SK-N-SH (cell line): Measurements from ENCODE around the gene MRPL54. TPM values are rescaled to one million over a fixed set of nuclear protein-coding genes. Genes with fewer than 3 reads are reported as not detected.
A peak's percentile ranks its signal among the peaks of the same experiment; 100 is the strongest.

Experiments used
- CTCF ChIP-seq: fragments of 200-600 bp; sonication (generic); IDR thresholded peaks from 2 replicates; pipeline ENCODE4 v1.6.1; 2017; ENCODE audit warnings: antibody characterized with exemption, mild to moderate bottlenecking, moderate library complexity
- ELF1 ChIP-seq: IDR thresholded peaks from 2 replicates; pipeline ENCODE4 v1.4.0; 2012
- EP300 ChIP-seq, 2 experiments: IDR thresholded peaks; 2 replicates each; pipeline versions ENCODE4 v1.4.0 to v1.6.1; 2012; ENCODE audit warnings: borderline replicate concordance in 1 of 2, low read depth in 1 of 2, low read length in 1 of 2
- FOXJ3 ChIP-seq: sonication (generic); formaldehyde crosslinking; IDR thresholded peaks from 2 replicates; pipeline ENCODE4 v1.5.1; 2020; ENCODE audit warnings: mild to moderate bottlenecking, missing genetic modification reagents
- IRF3 ChIP-seq: fragments of 150-350 bp; IDR thresholded peaks from 2 replicates; pipeline ENCODE4 v1.6.1; 2016; ENCODE audit warnings: mild to moderate bottlenecking, low read depth, low read length
- NFIC ChIP-seq: IDR thresholded peaks from 2 replicates; pipeline ENCODE4 v1.4.0; 2012; ENCODE audit warnings: borderline replicate concordance
- RAD21 ChIP-seq: IDR thresholded peaks from 2 replicates; pipeline ENCODE4 v1.6.1; 2012; ENCODE audit warnings: mild to moderate bottlenecking, low read length
- REST ChIP-seq: IDR thresholded peaks from 2 replicates; pipeline ENCODE4 v1.6.1; 2012; ENCODE audit warnings: mild to moderate bottlenecking, low read depth, low read length, moderate library complexity
- RFX5 ChIP-seq: IDR thresholded peaks from 2 replicates; pipeline ENCODE4 v1.6.1; 2012; ENCODE audit warnings: mild to moderate bottlenecking, improper control_type of control experiment, low read length
- SIN3A ChIP-seq: IDR thresholded peaks from 2 replicates; pipeline ENCODE4 v1.6.1; 2012; ENCODE audit warnings: low read depth, mild to moderate bottlenecking, low read length, moderate library complexity, borderline replicate concordance
- SMC3 ChIP-seq: IDR thresholded peaks from 2 replicates; pipeline ENCODE4 v1.6.1; 2012; ENCODE audit warnings: low read depth, low read length, improper control_type of control experiment
- TAF1 ChIP-seq: IDR thresholded peaks from 2 replicates; pipeline ENCODE4 v1.6.1; 2012; ENCODE audit warnings: low read depth, mild to moderate bottlenecking, low read length, moderate library complexity, borderline replicate concordance
- USF1 ChIP-seq: IDR thresholded peaks from 2 replicates; pipeline ENCODE4 v1.4.0; 2012; ENCODE audit warnings: low read depth, borderline replicate concordance
- YY1 ChIP-seq: IDR thresholded peaks from 2 replicates; pipeline ENCODE4 v1.4.0; 2012; ENCODE audit warnings: low read depth, mild to moderate bottlenecking
- polyA plus RNA-seq, 3 experiments: library from polyadenylated mRNA; depleted of rRNA; stranded (reverse); fragments of >200 nt; gene quantifications; 2 replicates each; pipeline ENCODE4 v1.2.3, GENCODE V29; 2012

MRPL54 gene
- polyA plus RNA-seq, 1 of the 3 experiments (the other 2 are of a cell fraction) = 125 TPM

- TF ChIP-seq REST = 0 out of 2 replicates have a peak, but pooled peaks have one; percentile 29
- TF ChIP-seq SIN3A = peak; percentile 57; the same call in 1 of the 2 replicates
- no peak for TF ChIP-seq USF1
- no peak for TF ChIP-seq ELF1
- TF ChIP-seq RAD21 = no peak
- peak in 1 of 2 experiments; percentile 41; a peak in 1 of 4 replicates for TF ChIP-seq EP300 (IDR thresholded peaks at IDR 0.05; ENCODE audit: borderline replicate concordance in 1 of 2, low read depth in 1 of 2, low read length in 1 of 2)
- no peak for TF ChIP-seq SMC3
- TF ChIP-seq CTCF = no peak
- 0 out of 2 replicates have a peak, but pooled peaks have one; percentile 17 for TF ChIP-seq FOXJ3 (CRISPR knock-in tag)
- TF ChIP-seq RFX5 = peak; percentile 57; the same call in 1 of the 2 replicates
- peak; percentile 30; the same call in 1 of the 2 replicates for TF ChIP-seq NFIC
- no peak for TF ChIP-seq IRF3
- no peak for TF ChIP-seq TAF1
- TF ChIP-seq YY1 = peak; percentile 80; the same call in 1 of the 2 replicates
Observed at GRCh38 chr19:3721131-3721886, 41.2 kb upstream of the MRPL54 start (continued).
